GM23338 (cell line): ENCODE data around the gene TGFBI. TPM values are rescaled to one million over a fixed set of nuclear protein-coding genes. Genes with fewer than 3 reads are reported as not detected.

Source experiments
- ATAC-seq: fragments of 200-7000 bp; cut with Tn5 transposase; 3 replicates; pipeline ENCODE4 v1.9.1; 2020
- DNase-seq: peaks from one replicate; pipeline ENCODE4 v3.0.0-alpha.2; 2015; ENCODE audit warnings: low spot score
- H2AFZ ChIP-seq: fragments of 200-600 bp; sonication (generic); 2 replicates; pipeline ENCODE4 v1.8.0; 2016; ENCODE audit warnings: antibody characterized with exemption, mild to moderate bottlenecking, moderate library complexity
- H3F3A ChIP-seq: fragments of 200-600 bp; sonication (generic); replicated peaks from 2 replicates; pipeline ENCODE4 v1.8.0; 2017; ENCODE audit warnings: antibody characterized with exemption, mixed run types, low read depth
- H3K27ac ChIP-seq: fragments of 200-600 bp; sonication (generic); 2 replicates; pipeline ENCODE4 v1.6.1; 2016; ENCODE audit warnings: low read depth
- H3K27me3 ChIP-seq: fragments of 200-600 bp; sonication (generic); 2 replicates; pipeline ENCODE4 v1.8.0; 2016; ENCODE audit warnings: mild to moderate bottlenecking, mixed run types, moderate library complexity; ENCODE audit not compliant: insufficient read depth
- H3K36me3 ChIP-seq: fragments of 200-600 bp; sonication (generic); 2 replicates; pipeline ENCODE4 v1.8.0; 2016; ENCODE audit warnings: mild to moderate bottlenecking; ENCODE audit not compliant: insufficient read depth
- H3K4me1 ChIP-seq: fragments of 200-600 bp; sonication (generic); 2 replicates; pipeline ENCODE4 v1.8.0; 2016; ENCODE audit warnings: mild to moderate bottlenecking, moderate library complexity; ENCODE audit not compliant: insufficient read depth
- H3K4me2 ChIP-seq: fragments of 200-600 bp; sonication (generic); 2 replicates; pipeline ENCODE4 v1.7.1; 2017; ENCODE audit warnings: mixed run types
- H3K4me3 ChIP-seq: fragments of 200-600 bp; sonication (generic); 2 replicates; pipeline ENCODE4 v1.6.1; 2016; ENCODE audit warnings: mixed run types
- H3K79me2 ChIP-seq: fragments of 200-600 bp; sonication (generic); replicated peaks from 2 replicates; pipeline ENCODE4 v1.8.0; 2017; ENCODE audit warnings: mild to moderate bottlenecking; ENCODE audit not compliant: insufficient read depth
- H3K9me2 ChIP-seq: fragments of 200-600 bp; sonication (generic); 2 replicates; pipeline ENCODE4 v1.8.0; 2017; ENCODE audit not compliant: insufficient read depth
- H4K20me1 ChIP-seq: fragments of 200-600 bp; sonication (generic); replicated peaks from 2 replicates; pipeline ENCODE4 v1.8.0; 2017; ENCODE audit warnings: mild to moderate bottlenecking; ENCODE audit not compliant: insufficient read depth
- H3K27ac Mint-ChIP-seq: 2 replicates; pipeline ENCODE4 v1.8.0; 2020; ENCODE audit warnings: inconsistent platforms, mild to moderate bottlenecking, moderate library complexity, mixed read lengths
- H3K27me3 Mint-ChIP-seq: 3 replicates; pipeline ENCODE4 v1.8.0; 2022; ENCODE audit warnings: low read depth, mild to moderate bottlenecking, moderate library complexity, mixed read lengths, inconsistent platforms; ENCODE audit not compliant: insufficient read depth, poor library complexity
- H3K36me3 Mint-ChIP-seq: 3 replicates; pipeline ENCODE4 v1.8.0; 2021; ENCODE audit warnings: low read depth, mild to moderate bottlenecking, inconsistent platforms, moderate library complexity, mixed read lengths
- H3K4me1 Mint-ChIP-seq: 3 replicates; pipeline ENCODE4 v1.8.0; 2020; ENCODE audit warnings: mild to moderate bottlenecking, inconsistent platforms, mixed read lengths
- H3K4me3 Mint-ChIP-seq: 3 replicates; pipeline ENCODE4 v1.8.0; 2021; ENCODE audit warnings: moderate library complexity, mild to moderate bottlenecking, inconsistent platforms, mixed read lengths
- H3K9me3 Mint-ChIP-seq: 3 replicates; pipeline ENCODE4 v1.8.0; 2020; ENCODE audit warnings: moderate library complexity, mild to moderate bottlenecking, inconsistent platforms, mixed read lengths
- EZH2phosphoT487 ChIP-seq: fragments of 200-600 bp; sonication (generic); IDR thresholded peaks from one replicate; pipeline ENCODE4 v1.8.1; 2018; ENCODE audit warnings: antibody characterized with exemption; ENCODE audit not compliant: unreplicated experiment
- JUNB ChIP-seq: IDR thresholded peaks from one replicate; pipeline ENCODE4 v1.6.1; 2016; ENCODE audit warnings: antibody characterized with exemption; ENCODE audit not compliant: unreplicated experiment
- POLR2AphosphoS5 ChIP-seq: IDR thresholded peaks from 2 replicates; pipeline ENCODE4 v1.6.1; 2016; ENCODE audit warnings: antibody characterized with exemption, low read depth
- ZNF331 ChIP-seq: fragments of 250-450 bp; sonication (Bioruptor Pico); IDR thresholded peaks from 2 replicates; pipeline ENCODE4 v1.5.0; 2020; ENCODE audit warnings: low read depth, mild to moderate bottlenecking, moderate library complexity
- polyA plus RNA-seq: library from polyadenylated mRNA; unstranded; fragments of >200 nt; fragmentation: Nextera tagmentation; extraction: Ambion mirVana; gene quantifications from 2 replicates; pipeline ENCODE4 v1.2.1, GENCODE V29; 2016
- total RNA-seq: library from RNA; depleted of rRNA; stranded (reverse); fragments of >200 nt; shearing (Covaris generic); gene quantifications from 2 replicates; pipeline ENCODE4 v1.2.3, GENCODE V29; 2014
- TF ChIP-seq, protein P1 (sequence below): fragments of 250-450 bp; sonication (Bioruptor Pico); IDR thresholded peaks from 2 replicates; pipeline ENCODE4 v1.5.0; 2020; ENCODE audit warnings: mild to moderate bottlenecking, moderate library complexity
- TF ChIP-seq, protein P2 (sequence below): IDR thresholded peaks from 2 replicates; pipeline ENCODE4 v1.6.1; 2016; ENCODE audit warnings: antibody characterized with exemption

The TGFBI gene
- total and polyA plus RNA-seq, 2 experiments from 2014 or later = 8.9 to 9.4 TPM

DNA sequence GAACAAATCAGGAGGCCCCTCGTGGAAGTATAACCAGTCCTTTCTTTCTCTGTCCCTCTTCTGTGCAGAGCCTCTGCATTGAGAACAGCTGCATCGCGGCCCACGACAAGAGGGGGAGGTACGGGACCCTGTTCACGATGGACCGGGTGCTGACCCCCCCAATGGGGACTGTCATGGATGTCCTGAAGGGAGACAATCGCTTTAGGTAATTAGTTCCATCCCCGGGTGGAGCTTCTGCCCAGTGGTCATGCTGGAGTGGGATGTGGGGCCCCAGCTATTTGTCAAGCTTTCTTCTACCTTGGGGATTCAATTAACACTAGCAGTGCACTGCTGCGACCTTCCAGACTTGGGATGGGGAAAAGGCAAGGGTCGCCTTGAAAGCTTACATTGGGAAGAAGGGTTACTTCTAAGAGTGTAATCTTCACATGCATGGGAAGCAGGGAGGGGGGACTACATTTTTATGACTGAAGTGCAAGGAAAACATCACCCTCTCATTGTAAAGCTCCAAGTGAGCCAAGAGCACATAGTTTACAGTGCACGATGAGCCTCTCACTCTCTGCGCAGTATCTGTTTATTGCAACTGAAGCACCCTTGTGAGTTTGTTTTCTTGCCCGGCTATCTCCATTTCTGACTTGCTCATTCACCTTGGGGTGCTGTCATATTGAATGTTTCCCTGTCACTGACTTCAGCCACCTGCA lies 27.0 kb downstream of the TGFBI start:
- peaks cover 16% of the 10 kb centered on the region for H3K4me1 Mint-ChIP-seq
- Histone ChIP-seq H3K27me3 (no peaks in the 10 kb centered on the region), H3K4me2 (no peak overlapping the region), H3K27ac (no peak overlapping the region), H3K4me3 (no peak overlapping the region), H3K4me1 (peaks cover 8% of the 10 kb centered on the region), H2AFZ (no peak overlapping the region), H3K9me2 (no peaks in the 10 kb centered on the region), H3K79me2 (no peaks in the 10 kb centered on the region), H4K20me1 (no peaks in the 10 kb centered on the region), H3K36me3 (no peaks in the 10 kb centered on the region; the same call in 1 of the 2 replicates), H3F3A (no peaks in the 10 kb centered on the region)
- no peaks in the 10 kb centered on the region for H3K9me3 Mint-ChIP-seq
- no peaks in the 10 kb centered on the region for H3K36me3 Mint-ChIP-seq
- H3K27me3 Mint-ChIP-seq = peaks cover 4% of the 10 kb centered on the region
- H3K4me3 Mint-ChIP-seq = no peak overlapping the region
- TF ChIP-seq, protein P1, sequence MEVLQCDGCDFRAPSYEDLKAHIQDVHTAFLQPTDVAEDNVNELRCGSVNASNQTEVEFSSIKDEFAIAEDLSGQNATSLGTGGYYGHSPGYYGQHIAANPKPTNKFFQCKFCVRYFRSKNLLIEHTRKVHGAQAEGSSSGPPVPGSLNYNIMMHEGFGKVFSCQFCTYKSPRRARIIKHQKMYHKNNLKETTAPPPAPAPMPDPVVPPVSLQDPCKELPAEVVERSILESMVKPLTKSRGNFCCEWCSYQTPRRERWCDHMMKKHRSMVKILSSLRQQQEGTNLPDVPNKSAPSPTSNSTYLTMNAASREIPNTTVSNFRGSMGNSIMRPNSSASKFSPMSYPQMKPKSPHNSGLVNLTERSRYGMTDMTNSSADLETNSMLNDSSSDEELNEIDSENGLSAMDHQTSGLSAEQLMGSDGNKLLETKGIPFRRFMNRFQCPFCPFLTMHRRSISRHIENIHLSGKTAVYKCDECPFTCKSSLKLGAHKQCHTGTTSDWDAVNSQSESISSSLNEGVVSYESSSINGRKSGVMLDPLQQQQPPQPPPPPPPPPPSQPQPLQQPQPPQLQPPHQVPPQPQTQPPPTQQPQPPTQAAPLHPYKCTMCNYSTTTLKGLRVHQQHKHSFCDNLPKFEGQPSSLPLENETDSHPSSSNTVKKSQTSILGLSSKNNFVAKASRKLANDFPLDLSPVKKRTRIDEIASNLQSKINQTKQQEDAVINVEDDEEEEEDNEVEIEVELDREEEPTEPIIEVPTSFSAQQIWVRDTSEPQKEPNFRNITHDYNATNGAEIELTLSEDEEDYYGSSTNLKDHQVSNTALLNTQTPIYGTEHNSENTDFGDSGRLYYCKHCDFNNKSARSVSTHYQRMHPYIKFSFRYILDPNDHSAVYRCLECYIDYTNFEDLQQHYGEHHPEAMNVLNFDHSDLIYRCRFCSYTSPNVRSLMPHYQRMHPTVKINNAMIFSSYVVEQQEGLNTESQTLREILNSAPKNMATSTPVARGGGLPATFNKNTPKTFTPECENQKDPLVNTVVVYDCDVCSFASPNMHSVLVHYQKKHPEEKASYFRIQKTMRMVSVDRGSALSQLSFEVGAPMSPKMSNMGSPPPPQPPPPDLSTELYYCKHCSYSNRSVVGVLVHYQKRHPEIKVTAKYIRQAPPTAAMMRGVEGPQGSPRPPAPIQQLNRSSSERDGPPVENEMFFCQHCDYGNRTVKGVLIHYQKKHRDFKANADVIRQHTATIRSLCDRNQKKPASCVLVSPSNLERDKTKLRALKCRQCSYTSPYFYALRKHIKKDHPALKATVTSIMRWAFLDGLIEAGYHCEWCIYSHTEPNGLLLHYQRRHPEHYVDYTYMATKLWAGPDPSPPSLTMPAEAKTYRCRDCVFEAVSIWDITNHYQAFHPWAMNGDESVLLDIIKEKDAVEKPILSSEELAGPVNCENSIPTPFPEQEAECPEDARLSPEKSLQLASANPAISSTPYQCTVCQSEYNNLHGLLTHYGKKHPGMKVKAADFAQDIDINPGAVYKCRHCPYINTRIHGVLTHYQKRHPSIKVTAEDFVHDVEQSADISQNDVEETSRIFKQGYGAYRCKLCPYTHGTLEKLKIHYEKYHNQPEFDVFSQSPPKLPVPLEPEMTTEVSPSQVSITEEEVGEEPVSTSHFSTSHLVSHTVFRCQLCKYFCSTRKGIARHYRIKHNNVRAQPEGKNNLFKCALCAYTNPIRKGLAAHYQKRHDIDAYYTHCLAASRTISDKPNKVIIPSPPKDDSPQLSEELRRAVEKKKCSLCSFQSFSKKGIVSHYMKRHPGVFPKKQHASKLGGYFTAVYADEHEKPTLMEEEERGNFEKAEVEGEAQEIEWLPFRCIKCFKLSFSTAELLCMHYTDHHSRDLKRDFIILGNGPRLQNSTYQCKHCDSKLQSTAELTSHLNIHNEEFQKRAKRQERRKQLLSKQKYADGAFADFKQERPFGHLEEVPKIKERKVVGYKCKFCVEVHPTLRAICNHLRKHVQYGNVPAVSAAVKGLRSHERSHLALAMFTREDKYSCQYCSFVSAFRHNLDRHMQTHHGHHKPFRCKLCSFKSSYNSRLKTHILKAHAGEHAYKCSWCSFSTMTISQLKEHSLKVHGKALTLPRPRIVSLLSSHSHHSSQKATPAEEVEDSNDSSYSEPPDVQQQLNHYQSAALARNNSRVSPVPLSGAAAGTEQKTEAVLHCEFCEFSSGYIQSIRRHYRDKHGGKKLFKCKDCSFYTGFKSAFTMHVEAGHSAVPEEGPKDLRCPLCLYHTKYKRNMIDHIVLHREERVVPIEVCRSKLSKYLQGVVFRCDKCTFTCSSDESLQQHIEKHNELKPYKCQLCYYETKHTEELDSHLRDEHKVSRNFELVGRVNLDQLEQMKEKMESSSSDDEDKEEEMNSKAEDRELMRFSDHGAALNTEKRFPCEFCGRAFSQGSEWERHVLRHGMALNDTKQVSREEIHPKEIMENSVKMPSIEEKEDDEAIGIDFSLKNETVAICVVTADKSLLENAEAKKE = no peak
- TF ChIP-seq JUNB (no peak), ZNF331 (CRISPR knock-in tag) (no peak), EZH2phosphoT487 (no peak), POLR2AphosphoS5 (no peak)
- TF ChIP-seq, protein P2, sequence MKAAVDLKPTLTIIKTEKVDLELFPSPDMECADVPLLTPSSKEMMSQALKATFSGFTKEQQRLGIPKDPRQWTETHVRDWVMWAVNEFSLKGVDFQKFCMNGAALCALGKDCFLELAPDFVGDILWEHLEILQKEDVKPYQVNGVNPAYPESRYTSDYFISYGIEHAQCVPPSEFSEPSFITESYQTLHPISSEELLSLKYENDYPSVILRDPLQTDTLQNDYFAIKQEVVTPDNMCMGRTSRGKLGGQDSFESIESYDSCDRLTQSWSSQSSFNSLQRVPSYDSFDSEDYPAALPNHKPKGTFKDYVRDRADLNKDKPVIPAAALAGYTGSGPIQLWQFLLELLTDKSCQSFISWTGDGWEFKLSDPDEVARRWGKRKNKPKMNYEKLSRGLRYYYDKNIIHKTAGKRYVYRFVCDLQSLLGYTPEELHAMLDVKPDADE = no peak
- DNase-seq = no peak
- no peak overlapping the region for H3K27ac Mint-ChIP-seq
- no peak for ATAC-seq
